Measurements from ENCODE around the gene MOB3A. TPM values are rescaled to one million over a fixed set of nuclear protein-coding genes. Genes with fewer than 3 reads are reported as not detected.
A peak's percentile ranks its signal among the peaks of the same experiment; 100 is the strongest.

The MOB3A gene
- total RNA-seq, 6 donors from 2014 or later = 35.4 to 107 (median 60.7) TPM

- Histone ChIP-seq H3K27me3 (no peaks in the 10 kb centered on the region), H3K9me3 (peaks cover 0 to 5% (median 2%) of the 10 kb centered on the region in 4 donors), H3K36me3 (no peaks in the 10 kb centered on the region), H3K27ac (peak overlapping the region in 2 of 4 donors; percentile 43 to 89), H3K4me1 (peaks cover 32 to 44% (median 41%) of the 10 kb centered on the region in 4 donors), H3K4me3 (no peak overlapping the region)
- DNase-seq (no peak), ATAC-seq (ENCODE audit: low FRiP score in 2 of 2) (no peak)
- TF ChIP-seq EP300 (IDR thresholded peaks at IDR 0.05) (no peak), POLR2AphosphoS5 (IDR thresholded peaks at IDR 0.05) (no peak), CTCF (IDR thresholded peaks at IDR 0.05) (no peak), POLR2A (IDR thresholded peaks at IDR 0.05) (no peak)
- 89 to 92% methylated on average over 10 of the region's 10 CpGs for WGBS, 2 donors
These were observed 69.4 kb downstream of the MOB3A start for GRCh38 chr19:2026770-2027169.

- H3K27ac ChIP-seq = no peak overlapping the region
- 94 to 100% methylated on average over 2 of the region's 2 CpGs for WGBS, 2 donors
- H3K4me3 ChIP-seq = no peak overlapping the region
- no peaks in the 10 kb centered on the region for H3K27me3 ChIP-seq
- H3K4me1 ChIP-seq = peaks cover 3 to 13% (median 4%) of the 10 kb centered on the region in 4 donors
- no peak for DNase-seq
- H3K9me3 ChIP-seq = peaks cover 0 to 5% (median 2%) of the 10 kb centered on the region in 4 donors
- no peak for ATAC-seq (ENCODE audit: low FRiP score in 2 of 2)
- H3K36me3 ChIP-seq = no peaks in the 10 kb centered on the region
- no peak for TF ChIP-seq CTCF (IDR thresholded peaks at IDR 0.05)
- TF ChIP-seq EP300 (IDR thresholded peaks at IDR 0.05) = no peak
These were observed 73.8 kb downstream of the MOB3A start for GRCh38 chr19:2022289-2022688.

- 74 to 89% methylated on average over 3 to 4 of the region's 4 CpGs for WGBS, 2 donors
- no peak for TF ChIP-seq CTCF (IDR thresholded peaks at IDR 0.05)
- no peak for TF ChIP-seq POLR2AphosphoS5 (IDR thresholded peaks at IDR 0.05)
- no peak for TF ChIP-seq EP300 (IDR thresholded peaks at IDR 0.05)
- no peak for TF ChIP-seq POLR2A (IDR thresholded peaks at IDR 0.05)
- H3K27me3 ChIP-seq = no peaks in the 10 kb centered on the region
- DNase-seq (peak in 1 of 2 donors; percentile 54), ATAC-seq (ENCODE audit: low FRiP score in 2 of 2) (no peak)
- no peaks in the 10 kb centered on the region for H3K36me3 ChIP-seq
- H3K4me3 ChIP-seq = no peak overlapping the region
- H3K9me3 ChIP-seq = peaks cover 0 to 5% (median 2%) of the 10 kb centered on the region in 4 donors
- peaks cover 2 to 9% (median 5%) of the 10 kb centered on the region in 4 donors for H3K4me1 ChIP-seq
- H3K27ac ChIP-seq = peak overlapping the region in 1 of 4 donors; percentile 4
These were observed 74.5 kb downstream of the MOB3A start for GRCh38 chr19:2021453-2022140.

Small RNAs within 50 kb of the gene (small RNA-seq; reads per million reads assigned to genes)
- gene AC007136.1 = 0 reads per million in 4 donors

Other genes with a start within 250 kb of the MOB3A start
- 100 to 1,000 TPM in 1 of 6 donors, 10 to 100 TPM in 5; 17.0 to 106 (median 38.8) TPM for gene REXO1, start 247.8 kb downstream of the MOB3A start, total RNA-seq
- 10 to 100 TPM in 4 of 6 donors, 1 to 10 TPM in 2; 6.9 to 39.9 (median 16.4) TPM for gene KLF16, start 232.7 kb downstream of the MOB3A start, total RNA-seq
- gene ABHD17A, start 210.8 kb downstream of the MOB3A start, total RNA-seq = 100 to 1,000 TPM in 4 of 6 donors, 10 to 100 TPM in 2; 63.4 to 143 (median 108) TPM
- gene ADAT3, start 190.9 kb downstream of the MOB3A start, total RNA-seq = 10 to 100 TPM in 4 of 6 donors, 1 to 10 TPM in 2; 6.1 to 25.1 (median 12.0) TPM
- 100 to 1,000 TPM in 1 of 6 donors, 10 to 100 TPM in 5; 52.0 to 117 (median 75.3) TPM for gene SCAMP4, start 190.9 kb downstream of the MOB3A start, total RNA-seq
- gene CSNK1G2, start 155.2 kb downstream of the MOB3A start, total RNA-seq = 100 to 1,000 TPM in 1 of 6 donors, 10 to 100 TPM in 5; 49.9 to 176 (median 75.4) TPM
- gene BTBD2, start 80.6 kb downstream of the MOB3A start, total RNA-seq = 10 to 100 TPM; 49.0 to 87.3 (median 69.8) TPM
- 100 to 1,000 TPM; 200 to 397 (median 264) TPM for gene MKNK2, start 45.1 kb downstream of the MOB3A start, total RNA-seq
- 10 to 100 TPM in 2 of 6 donors, 1 to 10 TPM in 3, under 1 TPM in 1; 0.59 to 61.8 (median 6.4) TPM for gene IZUMO4, start 589 bp upstream of the MOB3A start, total RNA-seq
- gene AP3D1, start 55.2 kb upstream of the MOB3A start, total RNA-seq = 100 to 1,000 TPM in 5 of 6 donors, 10 to 100 TPM in 1; 73.5 to 180 (median 115) TPM
- 100 to 1,000 TPM in 1 of 6 donors, 10 to 100 TPM in 5; 30.3 to 104 (median 37.2) TPM for gene DOT1L, start 67.6 kb upstream of the MOB3A start, total RNA-seq
- gene PLEKHJ1, start 140.0 kb upstream of the MOB3A start, total RNA-seq = 100 to 1,000 TPM in 2 of 6 donors, 10 to 100 TPM in 4; 67.2 to 114 (median 79.3) TPM
- gene SF3A2, start 140.5 kb upstream of the MOB3A start, total RNA-seq = 100 to 1,000 TPM in 1 of 6 donors, 10 to 100 TPM in 5; 39.8 to 104 (median 70.7) TPM
- gene AMH, start 153.0 kb upstream of the MOB3A start, total RNA-seq = 1 to 10 TPM; 1.1 to 6.3 (median 3.2) TPM
- gene JSRP1, start 160.1 kb upstream of the MOB3A start, total RNA-seq = 1 to 10 TPM in 3 of 6 donors, not detected in 3; 1.2 to 3.7 (median 1.7) TPM
- gene PEAK3, start 185.8 kb upstream of the MOB3A start, total RNA-seq = 1 to 10 TPM; 2.4 to 8.6 (median 4.6) TPM
- gene LINGO3, start 211.8 kb upstream of the MOB3A start, total RNA-seq = under 1 TPM in 3 of 6 donors, not detected in 3; 0.10 to 0.61 (median 0.17) TPM
- 100 to 1,000 TPM in 2 of 6 donors, 10 to 100 TPM in 4; 58.6 to 127 (median 89.8) TPM for gene LSM7, start 232.3 kb upstream of the MOB3A start, total RNA-seq
- 100 to 1,000 TPM in 1 of 6 donors, 10 to 100 TPM in 5; 38.3 to 268 (median 61.7) TPM for gene SPPL2B, start 232.4 kb upstream of the MOB3A start, total RNA-seq

All from upper lobe of left lung (tissue), 6 donors.